ENCODE results near the gene VWA3B.
"Not testable (repeated sequence)": the region's sequence is repeated elsewhere in the genome, so short reads cannot be mapped to it uniquely, and the experiment has no call there.

Gene VWA3B

GRCh38 chr2:98313492-98314250 is 226.7 kb downstream of the VWA3B start:
- H3K4me3 ChIP-seq (ENCODE audit: control insufficient read depth, low read depth, low read length) = no peak overlapping the region
- no peak for TF ChIP-seq CTCF (conservative IDR thresholded peaks at IDR 0.05; ENCODE audit: control insufficient read depth, insufficient read depth, low read depth, low read length)
- DNase-seq (ENCODE audit: low read depth) = no peak

- no peak overlapping the region for H3K4me3 ChIP-seq (ENCODE audit: control insufficient read depth, low read depth, low read length)
- DNase-seq (ENCODE audit: low read depth) = no peak
- no peak for TF ChIP-seq CTCF (conservative IDR thresholded peaks at IDR 0.05; ENCODE audit: control insufficient read depth, insufficient read depth, low read depth, low read length)
These were observed 227.3 kb downstream of the VWA3B start for GRCh38 chr2:98314251-98314650.

DNA sequence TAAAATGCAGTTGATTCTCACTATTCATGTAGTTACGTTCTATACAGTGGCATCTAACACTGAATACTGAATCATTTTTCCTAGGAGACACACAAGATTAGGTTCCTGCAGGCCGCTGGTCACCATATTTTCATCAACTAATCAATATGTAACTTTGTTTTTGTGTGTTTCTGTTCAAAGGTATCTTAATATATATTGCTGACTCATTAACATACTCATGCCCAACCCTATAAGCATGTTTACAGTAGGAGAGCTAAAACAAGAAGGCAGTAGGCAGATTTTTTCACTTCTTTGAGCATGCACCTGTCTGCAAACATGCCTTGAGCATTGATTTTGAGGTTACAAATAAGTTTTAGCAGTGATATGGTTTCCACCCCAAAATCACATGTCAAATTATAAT is 229.0 kb downstream of the VWA3B start:
- TF ChIP-seq CTCF (conservative IDR thresholded peaks at IDR 0.05; ENCODE audit: control insufficient read depth, insufficient read depth, low read depth, low read length) = no peak

GRCh38 chr2:98317214-98317613 is 230.2 kb downstream of the VWA3B start:
- no peak overlapping the region for H3K4me3 ChIP-seq (ENCODE audit: control insufficient read depth, low read depth, low read length)
- TF ChIP-seq CTCF (conservative IDR thresholded peaks at IDR 0.05; ENCODE audit: control insufficient read depth, insufficient read depth, low read depth, low read length) = no peak
- DNase-seq (ENCODE audit: low read depth) = no peak

More for the DNA sequence above, 229.0 kb downstream of the VWA3B start:
- no peak for DNase-seq (ENCODE audit: low read depth)
- H3K4me3 ChIP-seq (ENCODE audit: control insufficient read depth, low read depth, low read length) = no peak overlapping the region

DNA sequence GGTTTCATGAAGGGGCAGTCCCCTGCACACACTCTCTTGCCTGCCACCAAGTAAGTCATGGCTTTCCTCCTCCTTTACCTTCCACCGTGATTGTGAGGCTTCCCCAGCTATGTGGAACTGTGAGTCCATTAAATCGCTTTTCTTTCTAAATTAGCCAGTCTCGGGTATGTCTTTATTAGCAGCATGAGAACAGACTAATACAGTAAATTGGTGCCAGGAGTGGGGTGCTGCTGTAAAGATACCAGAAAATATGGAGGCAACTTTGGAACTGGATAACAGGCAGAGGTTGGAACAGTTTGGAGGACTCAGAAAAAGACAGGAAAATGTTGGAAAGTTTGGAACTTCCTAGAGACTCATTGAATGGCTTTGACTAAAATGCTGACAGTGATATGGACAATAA is 233.2 kb downstream of the VWA3B start:
- DNase-seq (ENCODE audit: low read depth) = not testable (repeated sequence)

DNA sequence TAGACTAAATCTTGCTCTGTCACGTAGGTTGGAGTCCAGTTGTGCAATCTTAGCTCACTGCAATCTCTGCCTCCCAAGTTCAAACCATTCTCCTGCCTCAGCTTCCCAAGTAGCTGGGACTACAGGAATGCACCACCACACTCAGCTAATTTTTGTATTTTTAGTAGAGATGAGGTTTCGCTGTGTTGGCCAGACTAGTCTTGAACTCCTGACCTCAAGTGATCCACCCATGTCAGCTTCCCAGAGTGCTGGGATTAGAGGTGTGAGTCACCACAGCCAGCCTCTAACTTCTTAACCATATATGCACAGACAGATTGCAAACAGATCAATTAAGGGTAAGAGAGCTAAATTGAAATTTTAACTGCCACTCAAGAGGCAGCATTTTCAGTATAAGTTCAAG is 237.2 kb downstream of the VWA3B start:
- H3K4me3 ChIP-seq (ENCODE audit: control insufficient read depth, low read depth, low read length) = no peak overlapping the region
- TF ChIP-seq CTCF (conservative IDR thresholded peaks at IDR 0.05; ENCODE audit: control insufficient read depth, insufficient read depth, low read depth, low read length) = no peak
- peak; percentile 58 for DNase-seq (ENCODE audit: low read depth)

More for the DNA sequence above, 233.2 kb downstream of the VWA3B start:
- not testable (repeated sequence) for H3K4me3 ChIP-seq (ENCODE audit: control insufficient read depth, low read depth, low read length)

GRCh38 chr2:98327776-98328175 is 240.8 kb downstream of the VWA3B start:
- TF ChIP-seq CTCF (conservative IDR thresholded peaks at IDR 0.05; ENCODE audit: control insufficient read depth, insufficient read depth, low read depth, low read length) = no peak
- DNase-seq (ENCODE audit: low read depth) = no peak
- no peak overlapping the region for H3K4me3 ChIP-seq (ENCODE audit: control insufficient read depth, low read depth, low read length)
